Progenitor cell of endocrine pancreas (in vitro differentiated cells): ENCODE results near the gene COL23A1. TPM values are rescaled to one million over a fixed set of nuclear protein-coding genes. Genes with fewer than 3 reads are reported as not detected.

ENCODE experiments used
- DNase-seq: peaks from one replicate; pipeline ENCODE4 v3.0.0; 2021; ENCODE audit warnings: low spot score; ENCODE audit not compliant: unreplicated experiment
- H3K27ac Mint-ChIP-seq: 2 replicates; pipeline ENCODE4 v1.8.0; 2021; ENCODE audit warnings: mild to moderate bottlenecking, moderate library complexity, mixed read lengths
- H3K27me3 Mint-ChIP-seq: 2 replicates; pipeline ENCODE4 v1.8.0; 2021; ENCODE audit warnings: mixed read lengths
- H3K36me3 Mint-ChIP-seq: 2 replicates; pipeline ENCODE4 v1.8.0; 2022; ENCODE audit warnings: mixed read lengths; ENCODE audit not compliant: insufficient read depth
- H3K4me1 Mint-ChIP-seq: 2 replicates; pipeline ENCODE4 v1.8.0; 2021; ENCODE audit warnings: low read depth, mixed read lengths
- H3K4me3 Mint-ChIP-seq: 2 replicates; pipeline ENCODE4 v1.8.0; 2021; ENCODE audit warnings: low read depth, mild to moderate bottlenecking, moderate library complexity, mixed read lengths
- H3K9me3 Mint-ChIP-seq: 2 replicates; pipeline ENCODE4 v1.8.0; 2021; ENCODE audit warnings: low read depth, mixed read lengths
- CTCF ChIP-seq: fragments of 200-600 bp; sonication (generic); IDR thresholded peaks from one replicate; pipeline ENCODE4 v1.5.0; 2021; ENCODE audit warnings: antibody characterized with exemption, mild to moderate bottlenecking; ENCODE audit not compliant: unreplicated experiment
- total RNA-seq: library from RNA; stranded (reverse); gene quantifications from 2 replicates; pipeline ENCODE4 v1.2.1, GENCODE V29; 2021

The COL23A1 gene
- total RNA-seq, 1 donor from 2014 or later, result 0.36 TPM

- Mint-ChIP-seq H3K4me3 (no peak overlapping the region), H3K27ac (no peak overlapping the region), H3K27me3 (peaks cover 6% of the 10 kb centered on the region), H3K4me1 (no peaks in the 10 kb centered on the region), H3K9me3 (peaks cover 8% of the 10 kb centered on the region), H3K36me3 (peaks cover 6% of the 10 kb centered on the region)
- DNase-seq, result no peak
- no peak for TF ChIP-seq CTCF
These were observed 70.4 kb downstream of the COL23A1 start for GRCh38 chr5:178519804-178520203.

GRCh38 chr5:178519155-178519554 lies 71.0 kb downstream of the COL23A1 start:
- no peak for TF ChIP-seq CTCF
- Mint-ChIP-seq H3K9me3 (peaks cover 8% of the 10 kb centered on the region), H3K27me3 (peaks cover 6% of the 10 kb centered on the region), H3K4me3 (no peak overlapping the region), H3K36me3 (peaks cover 6% of the 10 kb centered on the region), H3K27ac (no peak overlapping the region), H3K4me1 (no peaks in the 10 kb centered on the region)
- no peak for DNase-seq

- Mint-ChIP-seq H3K9me3 (peaks cover 8% of the 10 kb centered on the region), H3K36me3 (peaks cover 6% of the 10 kb centered on the region)
These were observed 73.5 kb downstream of the COL23A1 start for GRCh38 chr5:178516504-178517235.

GRCh38 chr5:178515776-178516503 lies 74.3 kb downstream of the COL23A1 start:
- no peak for TF ChIP-seq CTCF
- peaks cover 6% of the 10 kb centered on the region for H3K36me3 Mint-ChIP-seq
- peaks cover 6% of the 10 kb centered on the region for H3K27me3 Mint-ChIP-seq
- peaks cover 8% of the 10 kb centered on the region for H3K9me3 Mint-ChIP-seq
- H3K27ac Mint-ChIP-seq, result no peak overlapping the region
- H3K4me1 Mint-ChIP-seq, result no peaks in the 10 kb centered on the region
- no peak for DNase-seq
- no peak overlapping the region for H3K4me3 Mint-ChIP-seq

More at GRCh38 chr5:178516504-178517235, 73.5 kb downstream of the COL23A1 start:
- DNase-seq, result no peak
- H3K27me3 Mint-ChIP-seq, result peaks cover 6% of the 10 kb centered on the region
- no peak overlapping the region for H3K27ac Mint-ChIP-seq
- TF ChIP-seq CTCF, result no peak
- H3K4me1 Mint-ChIP-seq, result no peaks in the 10 kb centered on the region
- no peak overlapping the region for H3K4me3 Mint-ChIP-seq

- H3K4me3 Mint-ChIP-seq, result no peak overlapping the region
- H3K36me3 Mint-ChIP-seq, result peaks cover 5% of the 10 kb centered on the region
- H3K27me3 Mint-ChIP-seq, result peaks cover 6% of the 10 kb centered on the region
- no peaks in the 10 kb centered on the region for H3K4me1 Mint-ChIP-seq
- peaks cover 5% of the 10 kb centered on the region for H3K9me3 Mint-ChIP-seq
- H3K27ac Mint-ChIP-seq, result no peak overlapping the region
- TF ChIP-seq CTCF, result no peak
- DNase-seq, result no peak
These were observed 75.3 kb downstream of the COL23A1 start for GRCh38 chr5:178514851-178515418.
